ENCODE data around the gene CRACDL.
"Not testable (repeated sequence)": the region's sequence is repeated elsewhere in the genome, so short reads cannot be mapped to it uniquely, and the experiment has no call there.

The CRACDL gene

DNA sequence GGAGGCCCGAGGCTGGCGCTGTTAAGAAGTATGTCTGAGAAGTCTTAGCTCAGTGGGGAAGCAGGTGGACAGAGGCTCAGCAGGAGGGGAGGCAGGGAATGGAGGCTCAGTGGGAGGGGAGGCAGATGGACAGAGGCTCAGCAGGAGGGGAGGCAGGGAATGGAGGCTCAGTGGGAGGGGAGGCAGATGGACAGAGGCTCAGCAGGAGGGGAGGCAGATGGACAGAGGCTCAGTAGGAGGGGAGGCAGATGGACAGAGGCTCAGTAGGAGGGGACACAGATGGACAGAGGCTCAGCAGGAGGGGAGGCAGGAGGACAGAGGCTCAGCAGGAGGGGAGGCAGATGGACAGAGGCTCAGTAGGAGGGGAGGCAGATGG lies 36.3 kb downstream of the CRACDL start:
- not testable (repeated sequence) for H3K36me3 ChIP-seq (ENCODE audit: control insufficient read depth, insufficient read depth, low read length); H3K4me3 ChIP-seq (ENCODE audit: low read length); H3K27me3 ChIP-seq (ENCODE audit: control insufficient read depth, insufficient read depth, low read length); H3K27ac ChIP-seq (ENCODE audit: low read depth, low read length); H3K4me1 ChIP-seq (ENCODE audit: control insufficient read depth, insufficient read depth, low read length); H3K9ac ChIP-seq (ENCODE audit: low read length)

DNA sequence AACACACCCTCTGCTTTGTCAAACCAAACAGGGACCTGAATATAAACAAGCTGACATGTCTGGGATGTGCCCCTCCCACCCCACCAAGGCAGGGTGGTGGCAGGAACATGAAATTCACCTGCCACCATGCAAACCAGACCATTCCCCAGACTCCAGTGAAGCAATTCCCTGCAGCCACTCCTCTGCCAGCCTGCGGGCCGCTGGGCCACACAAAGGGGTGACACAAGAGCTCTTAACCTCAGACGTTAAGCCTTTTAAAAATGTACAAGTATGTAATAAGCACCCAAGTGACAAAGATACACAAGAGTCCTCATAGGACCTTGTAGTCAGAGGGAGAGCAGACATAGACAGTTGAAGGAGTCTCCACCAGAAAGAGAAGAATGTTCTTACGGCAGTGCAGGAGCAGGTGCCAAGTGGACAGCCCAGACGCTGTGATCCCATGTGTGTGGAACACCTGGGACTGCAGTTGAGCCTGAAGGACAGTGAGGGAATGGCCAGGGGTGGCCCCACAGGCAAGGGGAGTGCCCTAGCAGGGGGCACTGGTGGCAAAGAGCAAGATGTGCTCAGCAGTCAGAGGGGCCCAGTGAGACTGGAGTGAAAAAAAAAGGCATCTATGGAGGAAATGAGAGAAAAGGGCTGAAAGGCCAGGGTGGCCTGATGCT lies 36.9 kb downstream of the CRACDL start:
- no peak overlapping the region for H3K9ac ChIP-seq (ENCODE audit: low read length)
- no peaks in the 10 kb centered on the region for H3K36me3 ChIP-seq (ENCODE audit: control insufficient read depth, insufficient read depth, low read length)
- H3K4me3 ChIP-seq (ENCODE audit: low read length) = no peak overlapping the region
- no peaks in the 10 kb centered on the region for H3K27me3 ChIP-seq (ENCODE audit: control insufficient read depth, insufficient read depth, low read length)
- H3K27ac ChIP-seq (ENCODE audit: low read depth, low read length) = no peak overlapping the region
- H3K4me1 ChIP-seq (ENCODE audit: control insufficient read depth, insufficient read depth, low read length) = no peaks in the 10 kb centered on the region

DNA sequence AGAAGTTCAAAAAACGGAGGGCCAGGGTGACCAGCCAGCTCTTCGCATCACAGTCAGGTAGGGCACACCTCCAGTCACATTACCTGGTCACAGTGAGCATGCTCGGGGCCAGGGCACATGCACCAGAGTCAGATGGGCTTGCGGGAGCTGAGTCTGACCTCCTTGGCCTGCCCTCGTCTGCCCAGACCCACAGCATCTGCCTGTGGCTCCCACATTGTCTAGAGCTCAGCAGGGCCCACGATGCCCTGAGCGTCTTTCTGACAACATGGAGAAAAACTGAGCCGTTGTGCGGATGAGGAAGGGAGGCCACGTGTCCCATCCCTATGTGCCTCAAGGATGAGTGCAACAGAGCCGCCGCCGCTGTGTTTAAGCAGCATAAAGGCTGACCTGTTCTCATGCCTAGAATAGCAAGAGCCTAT lies 37.6 kb downstream of the CRACDL start:
- Histone ChIP-seq H3K9ac (ENCODE audit: low read length) (no peak overlapping the region), H3K27ac (ENCODE audit: low read depth, low read length) (no peak overlapping the region), H3K27me3 (ENCODE audit: control insufficient read depth, insufficient read depth, low read length) (no peaks in the 10 kb centered on the region)

DNA sequence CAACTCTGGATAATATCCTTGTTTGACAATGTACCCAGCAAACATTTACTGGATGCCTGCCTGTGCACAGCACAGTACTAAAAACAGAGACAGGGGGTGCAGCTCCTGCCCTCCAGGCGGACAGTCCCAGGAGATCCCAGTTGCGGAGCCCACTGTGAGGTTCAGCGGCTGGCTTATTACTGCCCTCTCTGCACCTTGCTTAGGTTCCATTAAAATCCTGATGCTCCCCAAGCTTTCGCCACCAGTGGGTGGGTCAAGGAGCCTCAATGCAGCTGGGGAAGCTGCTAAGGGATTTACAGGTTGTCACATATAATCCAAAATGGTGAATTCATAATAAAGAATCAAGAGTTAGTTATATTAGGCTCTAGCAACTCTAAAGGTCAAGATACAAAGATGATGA lies 38.3 kb downstream of the CRACDL start:
- Histone ChIP-seq H3K27me3 (ENCODE audit: control insufficient read depth, insufficient read depth, low read length) (no peaks in the 10 kb centered on the region), H3K4me1 (ENCODE audit: control insufficient read depth, insufficient read depth, low read length) (no peaks in the 10 kb centered on the region), H3K9ac (ENCODE audit: low read length) (no peak overlapping the region), H3K36me3 (ENCODE audit: control insufficient read depth, insufficient read depth, low read length) (no peaks in the 10 kb centered on the region), H3K27ac (ENCODE audit: low read depth, low read length) (no peak overlapping the region), H3K4me3 (ENCODE audit: low read length) (no peak overlapping the region)

More for the DNA sequence above, 37.6 kb downstream of the CRACDL start:
- no peaks in the 10 kb centered on the region for H3K36me3 ChIP-seq (ENCODE audit: control insufficient read depth, insufficient read depth, low read length)
- H3K4me1 ChIP-seq (ENCODE audit: control insufficient read depth, insufficient read depth, low read length) = no peaks in the 10 kb centered on the region
- H3K4me3 ChIP-seq (ENCODE audit: low read length) = no peak overlapping the region

DNA sequence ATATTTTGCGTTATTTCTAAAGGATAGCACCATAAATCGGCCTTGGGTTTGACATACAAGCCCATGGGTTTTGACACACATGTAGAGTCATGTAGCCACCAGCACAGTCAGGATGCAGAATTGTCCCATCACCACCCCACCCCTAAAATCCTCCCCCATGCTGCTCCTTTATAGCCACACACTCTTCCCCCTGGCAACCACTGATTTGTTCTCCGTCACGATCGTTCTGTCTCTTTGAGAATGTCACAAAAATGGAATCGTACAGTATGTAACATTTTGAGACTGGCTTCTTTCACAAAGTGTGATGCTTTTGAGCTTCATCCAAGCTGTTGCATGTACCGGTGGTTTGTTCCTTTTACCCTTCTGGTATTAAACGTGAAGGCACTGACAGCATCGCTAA lies 39.1 kb downstream of the CRACDL start:
- Histone ChIP-seq H3K4me3 (ENCODE audit: low read length) (no peak overlapping the region), H3K27ac (ENCODE audit: low read depth, low read length) (no peak overlapping the region), H3K4me1 (ENCODE audit: control insufficient read depth, insufficient read depth, low read length) (no peaks in the 10 kb centered on the region), H3K27me3 (ENCODE audit: control insufficient read depth, insufficient read depth, low read length) (no peaks in the 10 kb centered on the region), H3K36me3 (ENCODE audit: control insufficient read depth, insufficient read depth, low read length) (no peaks in the 10 kb centered on the region), H3K9ac (ENCODE audit: low read length) (no peak overlapping the region)

DNA sequence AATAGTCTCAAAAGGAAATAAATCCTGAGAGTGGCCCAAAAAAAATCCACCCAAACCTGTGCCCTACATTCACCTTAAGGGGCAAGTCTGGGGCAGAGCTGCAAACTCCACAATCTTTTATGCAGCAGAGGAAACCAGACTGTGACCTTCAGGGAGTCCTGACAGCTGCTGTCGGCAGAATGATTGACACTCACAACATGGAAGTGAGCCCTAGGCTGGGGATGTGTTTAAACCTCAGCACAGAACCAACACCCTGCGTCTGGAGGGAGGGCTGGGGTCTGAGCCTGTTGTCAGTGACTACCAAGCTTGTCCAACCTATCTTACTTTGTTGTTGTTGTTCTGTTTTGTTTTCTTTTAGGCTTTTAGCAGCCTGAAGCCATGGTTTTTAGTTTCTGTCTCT lies 39.6 kb downstream of the CRACDL start:
- no peak overlapping the region for H3K4me3 ChIP-seq (ENCODE audit: low read length)
- H3K9ac ChIP-seq (ENCODE audit: low read length) = no peak overlapping the region
- H3K27me3 ChIP-seq (ENCODE audit: control insufficient read depth, insufficient read depth, low read length) = no peaks in the 10 kb centered on the region
- H3K36me3 ChIP-seq (ENCODE audit: control insufficient read depth, insufficient read depth, low read length) = no peaks in the 10 kb centered on the region
- H3K27ac ChIP-seq (ENCODE audit: low read depth, low read length) = no peak overlapping the region
- H3K4me1 ChIP-seq (ENCODE audit: control insufficient read depth, insufficient read depth, low read length) = no peaks in the 10 kb centered on the region

DNA sequence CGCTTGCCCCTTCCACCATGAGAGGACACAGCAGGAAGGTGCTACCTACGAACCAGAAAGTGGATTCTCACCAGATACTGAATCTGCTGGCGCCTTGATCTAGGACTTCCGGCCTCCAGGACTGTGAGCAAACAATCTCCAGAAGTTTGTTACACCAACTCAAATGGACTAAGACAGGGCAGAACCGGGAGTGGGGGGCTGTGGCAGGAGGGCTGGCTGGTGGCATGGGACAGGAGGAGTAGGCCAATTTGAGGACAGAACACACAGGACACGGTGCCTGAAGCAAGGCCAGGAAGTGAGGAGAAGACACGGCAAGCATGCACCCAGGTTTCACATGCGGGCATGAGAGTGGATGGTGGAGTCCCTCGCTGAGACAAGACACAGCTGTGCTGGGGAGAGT lies 40.1 kb downstream of the CRACDL start:
- H3K36me3 ChIP-seq (ENCODE audit: control insufficient read depth, insufficient read depth, low read length) = no peaks in the 10 kb centered on the region
- H3K4me1 ChIP-seq (ENCODE audit: control insufficient read depth, insufficient read depth, low read length) = no peaks in the 10 kb centered on the region
- H3K4me3 ChIP-seq (ENCODE audit: low read length) = no peak overlapping the region
- no peaks in the 10 kb centered on the region for H3K27me3 ChIP-seq (ENCODE audit: control insufficient read depth, insufficient read depth, low read length)
- no peak overlapping the region for H3K27ac ChIP-seq (ENCODE audit: low read depth, low read length)
- no peak overlapping the region for H3K9ac ChIP-seq (ENCODE audit: low read length)

DNA sequence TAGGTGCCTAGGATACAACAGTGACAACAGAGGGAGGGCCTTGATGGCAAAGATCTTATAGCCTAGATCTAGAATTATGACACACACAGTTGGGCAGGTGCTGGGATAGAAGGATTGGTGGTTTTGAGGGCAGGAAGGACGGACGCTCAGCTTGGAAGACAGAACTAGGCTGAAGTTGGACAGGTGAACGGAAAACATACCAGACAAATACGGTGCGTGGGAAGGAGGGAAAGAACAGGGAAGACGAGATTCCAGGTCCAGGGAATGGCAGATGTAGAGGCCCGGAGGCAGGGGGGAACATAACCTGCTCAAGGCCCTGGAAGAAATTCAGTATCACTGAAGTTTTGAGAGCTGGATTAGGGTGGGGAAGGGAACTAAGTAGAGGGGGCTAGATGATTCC lies 40.8 kb downstream of the CRACDL start:
- no peak overlapping the region for H3K9ac ChIP-seq (ENCODE audit: low read length)
- H3K27me3 ChIP-seq (ENCODE audit: control insufficient read depth, insufficient read depth, low read length) = no peaks in the 10 kb centered on the region
- no peaks in the 10 kb centered on the region for H3K36me3 ChIP-seq (ENCODE audit: control insufficient read depth, insufficient read depth, low read length)
- H3K4me1 ChIP-seq (ENCODE audit: control insufficient read depth, insufficient read depth, low read length) = no peaks in the 10 kb centered on the region
- no peak overlapping the region for H3K27ac ChIP-seq (ENCODE audit: low read depth, low read length)
- H3K4me3 ChIP-seq (ENCODE audit: low read length) = no peak overlapping the region

DNA sequence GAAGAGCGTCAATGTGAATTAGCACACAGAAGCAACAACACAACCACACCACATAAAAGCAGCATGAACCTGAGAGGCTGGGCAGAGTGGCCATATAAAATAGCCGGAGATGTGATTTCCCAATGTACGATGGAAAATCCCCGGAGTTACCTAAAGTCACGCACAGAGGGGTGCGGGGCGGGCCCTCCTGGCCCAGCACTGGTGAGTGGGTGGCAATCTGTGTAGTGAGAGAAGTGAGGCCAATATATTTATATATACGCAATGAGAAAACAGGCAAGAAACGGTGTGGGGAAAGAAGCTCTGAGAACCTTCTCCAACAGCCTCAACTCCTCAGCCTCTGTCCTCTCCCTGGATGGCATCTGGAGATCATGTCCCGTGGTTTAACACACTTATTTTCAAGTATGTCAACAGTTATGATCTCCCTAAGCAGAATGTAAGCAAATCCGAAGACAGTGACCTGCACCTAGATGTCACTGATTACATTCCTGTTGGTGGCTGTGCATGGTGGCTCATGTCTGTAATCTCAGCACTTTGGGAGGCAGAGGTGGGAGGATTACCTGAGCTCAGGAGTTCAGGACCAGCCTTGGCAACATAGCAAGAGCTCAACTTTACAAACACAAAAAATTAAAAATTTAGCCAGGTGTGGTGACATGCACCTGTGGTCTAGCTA lies 41.6 kb downstream of the CRACDL start:
- Histone ChIP-seq H3K4me1 (ENCODE audit: control insufficient read depth, insufficient read depth, low read length) (no peaks in the 10 kb centered on the region), H3K27ac (ENCODE audit: low read depth, low read length) (no peak overlapping the region), H3K4me3 (ENCODE audit: low read length) (no peak overlapping the region)

DNA sequence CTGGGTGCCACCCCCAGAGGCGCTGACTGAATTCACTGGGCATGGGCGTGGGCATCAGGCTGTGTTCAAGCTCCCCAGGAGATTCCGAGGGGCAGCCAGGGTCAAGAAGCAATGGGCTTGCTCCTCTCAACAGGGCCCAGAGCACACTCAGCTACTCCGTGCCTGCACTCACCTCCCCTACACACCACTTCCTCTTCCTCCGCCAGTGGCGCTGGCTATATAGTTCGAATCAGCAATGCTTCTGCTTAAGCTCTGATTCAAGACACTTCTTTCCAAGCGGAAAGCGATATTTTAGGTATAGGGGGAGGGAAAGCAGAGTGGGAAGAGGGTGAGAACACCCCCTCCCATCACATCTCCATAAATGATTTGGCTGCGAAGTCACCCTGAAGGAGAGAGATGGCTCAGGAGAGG lies 42.1 kb downstream of the CRACDL start:
- Histone ChIP-seq H3K27me3 (ENCODE audit: control insufficient read depth, insufficient read depth, low read length) (no peaks in the 10 kb centered on the region), H3K9ac (ENCODE audit: low read length) (no peak overlapping the region), H3K4me1 (ENCODE audit: control insufficient read depth, insufficient read depth, low read length) (no peaks in the 10 kb centered on the region), H3K36me3 (ENCODE audit: control insufficient read depth, insufficient read depth, low read length) (no peaks in the 10 kb centered on the region), H3K27ac (ENCODE audit: low read depth, low read length) (no peak overlapping the region), H3K4me3 (ENCODE audit: low read length) (no peak overlapping the region)

More for the DNA sequence above, 41.6 kb downstream of the CRACDL start:
- Histone ChIP-seq H3K27me3 (ENCODE audit: control insufficient read depth, insufficient read depth, low read length) (no peaks in the 10 kb centered on the region), H3K36me3 (ENCODE audit: control insufficient read depth, insufficient read depth, low read length) (no peaks in the 10 kb centered on the region), H3K9ac (ENCODE audit: low read length) (no peak overlapping the region)

DNA sequence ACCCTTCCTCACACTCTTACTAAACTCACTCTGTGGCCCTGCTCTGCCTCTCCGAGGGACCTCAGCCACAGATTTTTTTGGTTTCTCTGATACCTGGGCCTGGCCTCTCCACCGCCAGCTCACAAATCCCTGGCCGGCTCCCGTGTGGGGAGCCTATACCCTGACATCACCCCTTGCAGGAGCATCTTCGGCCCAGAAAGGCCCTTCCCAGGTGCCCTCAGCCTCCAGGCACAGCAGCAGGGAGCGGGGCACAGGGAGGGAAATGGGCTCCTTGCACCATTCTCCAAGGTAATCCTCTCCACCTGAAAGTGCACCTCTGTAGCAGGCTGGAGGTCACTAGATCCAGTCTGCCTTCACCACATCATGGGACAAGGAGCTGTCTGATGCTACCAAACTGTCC lies 43.2 kb downstream of the CRACDL start:
- no peak overlapping the region for H3K27ac ChIP-seq (ENCODE audit: low read depth, low read length)
- H3K4me1 ChIP-seq (ENCODE audit: control insufficient read depth, insufficient read depth, low read length) = no peaks in the 10 kb centered on the region
- H3K36me3 ChIP-seq (ENCODE audit: control insufficient read depth, insufficient read depth, low read length) = no peaks in the 10 kb centered on the region
- H3K9ac ChIP-seq (ENCODE audit: low read length) = no peak overlapping the region
- no peaks in the 10 kb centered on the region for H3K27me3 ChIP-seq (ENCODE audit: control insufficient read depth, insufficient read depth, low read length)
- H3K4me3 ChIP-seq (ENCODE audit: low read length) = no peak overlapping the region

DNA sequence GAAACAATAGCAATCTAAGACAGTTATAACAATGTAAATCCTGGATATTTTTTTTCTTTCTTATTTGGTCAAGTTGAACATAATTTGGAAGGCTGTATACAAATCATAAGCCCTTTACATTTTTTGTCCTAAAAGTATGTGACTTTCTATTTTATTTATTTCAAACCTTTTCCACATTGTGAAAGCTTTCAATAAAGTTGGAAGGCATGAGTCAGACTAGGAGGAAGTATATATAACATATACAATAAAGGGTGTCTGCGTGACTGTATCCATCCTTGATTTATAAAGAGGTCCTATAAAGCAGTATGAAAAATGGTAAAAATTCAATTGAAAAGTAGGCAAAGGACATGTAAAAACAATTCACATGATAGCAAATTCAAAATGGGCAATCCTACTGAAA lies 44.4 kb downstream of the CRACDL start:
- Histone ChIP-seq H3K9ac (ENCODE audit: low read length) (no peak overlapping the region), H3K36me3 (ENCODE audit: control insufficient read depth, insufficient read depth, low read length) (no peaks in the 10 kb centered on the region)

DNA sequence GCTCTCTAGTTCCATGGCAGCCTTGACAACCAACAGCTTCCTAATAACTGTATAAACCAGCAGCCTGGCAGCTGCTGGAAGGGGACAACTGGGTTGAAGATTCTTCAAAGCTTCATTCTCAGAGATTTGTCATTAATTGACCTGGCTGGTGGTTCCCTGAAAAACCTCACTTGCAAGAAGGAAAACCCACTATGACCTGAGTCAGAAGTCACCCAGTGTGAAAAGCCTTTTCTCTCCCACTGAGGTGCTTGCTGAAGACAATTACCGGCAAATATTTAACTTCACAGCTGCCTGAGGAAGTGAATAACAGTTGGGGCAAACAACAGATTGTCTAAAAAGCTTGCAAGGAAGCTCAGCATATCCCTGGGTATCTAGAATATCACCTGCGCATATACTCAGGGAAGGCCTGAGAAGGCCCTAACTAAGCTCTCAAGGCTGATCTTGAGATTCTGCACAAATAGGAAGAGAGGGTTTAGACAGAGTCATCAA lies 49.9 kb downstream of the CRACDL start:
- Histone ChIP-seq H3K27me3 (ENCODE audit: control insufficient read depth, insufficient read depth, low read length) (no peaks in the 10 kb centered on the region), H3K27ac (ENCODE audit: low read depth, low read length) (no peak overlapping the region), H3K9ac (ENCODE audit: low read length) (no peak overlapping the region), H3K4me3 (ENCODE audit: low read length) (no peak overlapping the region), H3K4me1 (ENCODE audit: control insufficient read depth, insufficient read depth, low read length) (no peaks in the 10 kb centered on the region), H3K36me3 (ENCODE audit: control insufficient read depth, insufficient read depth, low read length) (no peaks in the 10 kb centered on the region)

More for the DNA sequence above, 44.4 kb downstream of the CRACDL start:
- no peak overlapping the region for H3K27ac ChIP-seq (ENCODE audit: low read depth, low read length)
- H3K4me3 ChIP-seq (ENCODE audit: low read length) = no peak overlapping the region
- H3K4me1 ChIP-seq (ENCODE audit: control insufficient read depth, insufficient read depth, low read length) = no peaks in the 10 kb centered on the region
- H3K27me3 ChIP-seq (ENCODE audit: control insufficient read depth, insufficient read depth, low read length) = no peaks in the 10 kb centered on the region

Measured in rectal smooth muscle tissue (tissue), 1 donor.